Gastroesophageal sphincter (tissue), 4 donors: ENCODE results near the gene KIF26B. TPM values are rescaled to one million over a fixed set of nuclear protein-coding genes. Genes with fewer than 3 reads are reported as not detected.

Source experiments
- ATAC-seq: fragments of 150-250 bp; one replicate; pipeline ENCODE4 v1.9.1; 2016; ENCODE audit warnings: mild to moderate bottlenecking, moderate library complexity
- H3K27ac ChIP-seq, 4 donors: fragments of 200-600 bp; sonication (generic) in 3 of 4; 1 replicate in 3 of 4; 2 replicates in 1 of 4; pipeline ENCODE4 v1.5.1; 2016 to 2019
- H3K27me3 ChIP-seq: fragments of 200-600 bp; sonication (generic); one replicate; pipeline ENCODE4 v1.5.1; 2019
- H3K36me3 ChIP-seq, 2 donors: fragments of 200-600 bp; sonication (generic); one replicate each; pipeline ENCODE4 v1.5.1; 2019; ENCODE audit warnings: control low read depth in 1 of 2
- H3K4me1 ChIP-seq, 3 donors: fragments of 200-600 bp; sonication (generic); 1 replicate in 2 of 3; 2 replicates in 1 of 3; pipeline ENCODE4 v1.5.1; 2016 to 2019; ENCODE audit warnings: control low read depth in 2 of 3
- H3K4me3 ChIP-seq, 2 donors: fragments of 200-600 bp; sonication (generic); one replicate each; pipeline ENCODE4 v1.5.1; 2019; ENCODE audit warnings: mild to moderate bottlenecking in 1 of 2, moderate library complexity in 1 of 2
- H3K9me3 ChIP-seq, 3 donors: fragments of 200-600 bp; sonication (generic); one replicate each; pipeline ENCODE4 v1.5.1; 2017 to 2019; ENCODE audit warnings: control low read depth in 2 of 3
- EP300 ChIP-seq: sonication (generic); formaldehyde crosslinking; IDR thresholded peaks from one replicate; pipeline ENCODE4 v1.6.1; 2017; ENCODE audit warnings: antibody characterized with exemption, mild to moderate bottlenecking
- POLR2A ChIP-seq, 2 donors: fragments of 450-650 bp; IDR thresholded peaks; one replicate each; pipeline ENCODE4 v1.6.1; 2017; ENCODE audit warnings: antibody characterized with exemption in 2 of 2, mild to moderate bottlenecking in 2 of 2, moderate library complexity in 1 of 2
- POLR2AphosphoS5 ChIP-seq: sonication (generic); formaldehyde crosslinking; IDR thresholded peaks from one replicate; pipeline ENCODE4 v1.6.1; 2017; ENCODE audit warnings: antibody characterized with exemption
- WGBS, 2 donors: methylation state at CpG; one replicate each; pipeline ENCODE4 v1.1.5; 2018; ENCODE audit warnings: low coverage in 1 of 2; 5-methylcytosine and 5-hydroxymethylcytosine counted together
- total RNA-seq, 4 donors: library from RNA; depleted of rRNA; stranded (reverse); fragments of >200 nt; gene quantifications; one replicate each; pipeline ENCODE4 v1.1.0, GENCODE V29; 2016
- TF ChIP-seq, protein P1 (sequence below), 4 experiments: fragments of 200-600 bp in 2 of 4; fragments of 450-650 bp in 2 of 4; sonication (generic) in 1 of 4; IDR thresholded peaks; one replicate each; pipeline ENCODE4 v1.5.1; 2017 to 2019; ENCODE audit warnings: antibody characterized with exemption in 4 of 4, mild to moderate bottlenecking in 2 of 4, moderate library complexity in 2 of 4

KIF26B gene
- total RNA-seq, 4 donors from 2014 or later, result 0.62 to 1.9 (median 0.97) TPM

GRCh38 chr1:245158913-245159312, 4.1 kb downstream of the KIF26B start:
- Histone ChIP-seq H3K4me3 (no peak overlapping the region), H3K9me3 (no peaks in the 10 kb centered on the region), H3K27me3 (peaks cover 41% of the 10 kb centered on the region), H3K4me1 (peaks cover 0 to 33% (median 23%) of the 10 kb centered on the region in 3 donors), H3K36me3 (no peaks in the 10 kb centered on the region), H3K27ac (no peak overlapping the region)
- 94 to 95% methylated on average over 3 of the region's 3 CpGs for WGBS, 2 donors
- TF ChIP-seq, protein P1, sequence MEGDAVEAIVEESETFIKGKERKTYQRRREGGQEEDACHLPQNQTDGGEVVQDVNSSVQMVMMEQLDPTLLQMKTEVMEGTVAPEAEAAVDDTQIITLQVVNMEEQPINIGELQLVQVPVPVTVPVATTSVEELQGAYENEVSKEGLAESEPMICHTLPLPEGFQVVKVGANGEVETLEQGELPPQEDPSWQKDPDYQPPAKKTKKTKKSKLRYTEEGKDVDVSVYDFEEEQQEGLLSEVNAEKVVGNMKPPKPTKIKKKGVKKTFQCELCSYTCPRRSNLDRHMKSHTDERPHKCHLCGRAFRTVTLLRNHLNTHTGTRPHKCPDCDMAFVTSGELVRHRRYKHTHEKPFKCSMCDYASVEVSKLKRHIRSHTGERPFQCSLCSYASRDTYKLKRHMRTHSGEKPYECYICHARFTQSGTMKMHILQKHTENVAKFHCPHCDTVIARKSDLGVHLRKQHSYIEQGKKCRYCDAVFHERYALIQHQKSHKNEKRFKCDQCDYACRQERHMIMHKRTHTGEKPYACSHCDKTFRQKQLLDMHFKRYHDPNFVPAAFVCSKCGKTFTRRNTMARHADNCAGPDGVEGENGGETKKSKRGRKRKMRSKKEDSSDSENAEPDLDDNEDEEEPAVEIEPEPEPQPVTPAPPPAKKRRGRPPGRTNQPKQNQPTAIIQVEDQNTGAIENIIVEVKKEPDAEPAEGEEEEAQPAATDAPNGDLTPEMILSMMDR (IDR thresholded peaks at IDR 0.05), result no peak
- no peak for TF ChIP-seq POLR2AphosphoS5
- no peak for TF ChIP-seq EP300
- no peak for TF ChIP-seq POLR2A (IDR thresholded peaks at IDR 0.05)
- no peak for ATAC-seq

DNA sequence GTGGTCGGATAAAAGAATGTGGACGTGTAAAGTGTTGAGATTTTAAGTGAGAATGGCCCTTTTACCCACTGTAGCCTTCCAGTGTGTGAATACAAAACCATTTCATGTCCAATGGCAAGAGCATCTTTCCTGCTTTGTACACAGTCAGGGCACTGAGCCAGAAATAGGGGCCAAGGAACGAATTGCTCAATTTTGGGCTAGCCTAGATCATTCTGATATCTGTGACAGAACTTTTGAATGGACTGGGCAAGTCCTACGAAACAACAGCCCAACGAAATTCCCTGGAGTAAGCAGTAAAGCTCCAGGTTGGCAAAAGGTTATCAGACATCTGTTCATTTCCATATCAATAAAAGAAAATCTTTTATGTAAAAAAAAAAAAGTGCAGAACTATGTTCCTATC, 5.5 kb downstream of the KIF26B start:
- no peak for TF ChIP-seq EP300
- no peak for TF ChIP-seq POLR2AphosphoS5
- TF ChIP-seq, protein P1 (IDR thresholded peaks at IDR 0.05), result no peak
- TF ChIP-seq POLR2A (IDR thresholded peaks at IDR 0.05), result no peak
- no peak overlapping the region for H3K4me3 ChIP-seq
- H3K36me3 ChIP-seq, result no peaks in the 10 kb centered on the region
- H3K9me3 ChIP-seq, result no peaks in the 10 kb centered on the region
- H3K27me3 ChIP-seq, result peaks cover 32% of the 10 kb centered on the region
- no peak for ATAC-seq
- peaks cover 0 to 19% (median 16%) of the 10 kb centered on the region in 3 donors for H3K4me1 ChIP-seq
- 44 to 100% methylated on average over 2 to 4 of the region's 5 CpGs for WGBS, 2 donors
- no peak overlapping the region for H3K27ac ChIP-seq

DNA sequence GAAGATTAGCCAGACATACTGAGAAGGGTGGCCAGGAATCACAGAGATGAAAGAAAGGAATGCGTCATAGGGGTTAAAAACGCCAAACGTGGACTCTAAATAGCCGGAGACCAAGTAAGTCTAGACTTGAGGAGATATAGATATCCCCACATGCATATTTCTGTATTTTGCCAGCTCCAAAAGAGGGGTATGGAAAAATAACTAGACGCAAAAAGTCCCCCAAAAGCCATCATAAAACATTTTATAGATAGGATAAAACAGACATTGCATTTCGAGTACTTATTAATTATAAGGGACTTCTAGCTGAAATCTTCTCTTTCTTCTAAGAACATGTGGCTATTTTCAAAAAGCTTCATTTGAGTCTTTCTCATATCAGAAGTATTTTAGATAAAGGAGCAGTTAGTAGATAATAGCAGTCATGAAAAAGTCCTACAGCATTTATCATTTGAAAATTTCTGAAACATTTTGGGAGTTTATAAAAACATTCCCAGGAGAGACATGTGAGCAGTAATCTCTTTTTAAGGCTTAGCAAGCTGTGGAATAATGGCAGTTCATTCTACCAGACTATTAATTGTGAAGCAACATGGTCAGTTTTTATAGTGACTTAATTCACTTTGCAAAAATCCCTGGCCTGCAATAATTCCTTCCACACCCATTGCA, 6.1 kb downstream of the KIF26B start:
- Histone ChIP-seq H3K4me1 (peaks cover 0 to 13% (median 11%) of the 10 kb centered on the region in 3 donors), H3K36me3 (no peaks in the 10 kb centered on the region), H3K9me3 (no peaks in the 10 kb centered on the region), H3K27me3 (peaks cover 26% of the 10 kb centered on the region), H3K27ac (no peak overlapping the region), H3K4me3 (no peak overlapping the region)
- WGBS, 2 donors, result 67 to 80% methylated on average over 6 of the region's 6 CpGs
- TF ChIP-seq POLR2AphosphoS5 (no peak), POLR2A (IDR thresholded peaks at IDR 0.05) (no peak), EP300 (no peak)
- TF ChIP-seq, protein P1 (IDR thresholded peaks at IDR 0.05), result no peak
- no peak for ATAC-seq

DNA sequence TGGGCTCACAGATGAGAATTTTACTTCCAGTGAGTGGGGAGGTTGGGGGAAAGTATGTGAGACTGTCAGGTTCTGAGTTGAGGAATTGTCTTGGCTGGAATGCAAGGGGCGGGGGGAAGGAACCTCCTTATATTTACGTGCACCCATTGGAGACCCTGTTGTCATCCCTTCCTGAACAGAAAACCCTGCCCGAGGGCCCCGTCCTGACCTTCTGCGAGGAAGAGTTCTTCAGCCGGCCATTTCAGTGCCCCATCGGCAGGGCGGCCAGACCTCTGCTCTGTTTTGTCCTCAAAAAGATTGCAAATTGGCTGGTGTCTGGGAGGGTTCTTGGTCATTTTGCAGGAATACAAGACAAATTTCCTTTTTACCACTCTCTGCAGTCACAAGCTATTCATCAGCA, 7.1 kb downstream of the KIF26B start:
- Histone ChIP-seq H3K4me3 (no peak overlapping the region), H3K9me3 (no peaks in the 10 kb centered on the region), H3K27me3 (peaks cover 16% of the 10 kb centered on the region), H3K27ac (no peak overlapping the region), H3K4me1 (peaks cover 0 to 12% (median 2%) of the 10 kb centered on the region in 3 donors), H3K36me3 (no peaks in the 10 kb centered on the region)
- TF ChIP-seq POLR2AphosphoS5, result no peak
- TF ChIP-seq, protein P1 (IDR thresholded peaks at IDR 0.05), result no peak
- no peak for TF ChIP-seq EP300
- no peak for TF ChIP-seq POLR2A (IDR thresholded peaks at IDR 0.05)
- ATAC-seq, result no peak
- 77 to 86% methylated on average over 7 of the region's 8 CpGs for WGBS, 2 donors

DNA sequence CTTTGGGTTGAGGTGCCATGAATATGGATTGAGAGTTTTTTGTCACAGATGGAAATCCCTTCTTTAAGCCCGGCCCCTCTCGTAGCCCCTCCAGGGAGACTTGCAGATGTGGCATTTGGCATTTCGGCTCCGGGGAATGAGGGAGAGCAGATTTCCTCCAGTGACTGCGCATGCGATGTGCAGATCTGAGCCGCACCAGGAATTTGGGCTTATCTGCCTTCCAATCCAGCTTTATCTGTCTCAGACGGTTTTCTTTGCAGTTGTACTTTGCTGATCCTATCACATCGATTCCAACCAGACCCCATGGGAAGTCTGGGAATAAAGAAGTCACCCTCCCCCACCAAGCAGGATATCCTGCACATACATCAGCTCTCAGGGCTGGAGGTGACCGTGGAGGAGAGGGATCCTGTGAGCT, 11.7 kb downstream of the KIF26B start:
- Histone ChIP-seq H3K4me3 (peak overlapping the region; percentile 13 to 38), H3K27ac (no peak overlapping the region), H3K27me3 (peaks cover 14% of the 10 kb centered on the region), H3K36me3 (no peaks in the 10 kb centered on the region), H3K9me3 (no peaks in the 10 kb centered on the region), H3K4me1 (peaks cover 0 to 9% (median 0%) of the 10 kb centered on the region in 3 donors)
- TF ChIP-seq POLR2A (IDR thresholded peaks at IDR 0.05) (no peak), EP300 (no peak), POLR2AphosphoS5 (no peak)
- TF ChIP-seq, protein P1 (IDR thresholded peaks at IDR 0.05), result no peak
- no peak for ATAC-seq
- WGBS, 2 donors, result 16 to 47% methylated on average over 9 to 10 of the region's 10 CpGs
